CD4-positive, alpha-beta T cell (primary cell): ENCODE data around the gene FFAR2. TPM values are rescaled to one million over a fixed set of nuclear protein-coding genes. Genes with fewer than 3 reads are reported as not detected.

ENCODE experiments used
- ATAC-seq: fragments of 200-7000 bp; cut with Tn5 transposase; one replicate; pipeline ENCODE4 v1.10.0; 2022; ENCODE audit warnings: mild to moderate bottlenecking; ENCODE audit not compliant: poor library complexity
- CTCF ChIA-PET: fragments of 350-600 bp; sonication (Branson Sonifier 250); formaldehyde crosslinking; loops from one replicate; lab custom pipeline; 2021; ENCODE audit warnings: antibody characterized with exemption, inconsistent platforms; lab: Charles Lee
- POLR2A ChIA-PET: fragments of 350-600 bp; sonication (Branson Sonifier 250); formaldehyde crosslinking; loops from one replicate; lab custom pipeline; 2021; ENCODE audit warnings: antibody characterized with exemption, inconsistent platforms; lab: Charles Lee
- DNase-seq, 14 experiments: peaks; one replicate each; pipeline ENCODE4 v3.0.0-alpha.2; 2013 to 2020; ENCODE audit warnings: mixed read lengths in 2 of 14
- H3K27ac ChIP-seq, 2 donors: one replicate each; pipeline versions ENCODE4 v1.5.1 to v1.7.0; 2013; ENCODE audit warnings: low read length in 2 of 2, low read depth in 1 of 2, mild to moderate bottlenecking in 1 of 2
- H3K27me3 ChIP-seq, 2 experiments: 1 replicate in 1 of 2; 2 replicates in 1 of 2; pipeline versions ENCODE4 v1.6.1 to v1.7.0; 2013; ENCODE audit warnings: low read length in 2 of 2, control low read depth in 1 of 2, mild to moderate bottlenecking in 1 of 2, moderate library complexity in 1 of 2; ENCODE audit not compliant: insufficient read depth in 2 of 2, control insufficient read depth in 1 of 2
- H3K36me3 ChIP-seq: one replicate; pipeline ENCODE4 v1.6.1; 2013; ENCODE audit warnings: low read length, control low read depth; ENCODE audit not compliant: insufficient read depth
- H3K4me1 ChIP-seq: one replicate; pipeline ENCODE4 v1.6.1; 2013; ENCODE audit warnings: low read length, control low read depth; ENCODE audit not compliant: insufficient read depth
- H3K4me3 ChIP-seq: one replicate; pipeline ENCODE4 v1.5.1; 2013; ENCODE audit warnings: mild to moderate bottlenecking, low read length, moderate library complexity
- H3K9me3 ChIP-seq, 2 experiments: 1 replicate in 1 of 2; 2 replicates in 1 of 2; pipeline versions ENCODE4 v1.6.1 to v1.7.0; 2013; ENCODE audit warnings: low read length in 2 of 2, mild to moderate bottlenecking in 2 of 2, control low read depth in 1 of 2, moderate library complexity in 1 of 2; ENCODE audit not compliant: control insufficient read depth in 1 of 2, insufficient read depth in 1 of 2
- H3K27ac Mint-ChIP-seq: one replicate; pipeline ENCODE4 v1.8.0; 2020; ENCODE audit warnings: mixed read lengths
- H3K27me3 Mint-ChIP-seq: one replicate; pipeline ENCODE4 v1.8.0; 2021; ENCODE audit warnings: mixed read lengths
- H3K36me3 Mint-ChIP-seq: one replicate; pipeline ENCODE4 v1.8.0; 2021; ENCODE audit warnings: low read depth, mixed read lengths
- H3K4me1 Mint-ChIP-seq: one replicate; pipeline ENCODE4 v1.8.0; 2021; ENCODE audit warnings: low read depth, mixed read lengths
- H3K4me3 Mint-ChIP-seq: one replicate; pipeline ENCODE4 v1.8.0; 2020; ENCODE audit warnings: mild to moderate bottlenecking, mixed read lengths
- H3K9me3 Mint-ChIP-seq: one replicate; pipeline ENCODE4 v1.8.0; 2020; ENCODE audit warnings: mixed read lengths
- intact Hi-C, 2 experiments: fragments of 100-400 bp; cut with DNase I in 1 of 2; cut with micrococcal nuclease in 1 of 2; formaldehyde crosslinking; loops; one replicate each; pipeline versions ENCODE4 v1.15.1 to v1.9.0; 2023 to 2025; cut with DNase I, micrococcal nuclease
- total RNA-seq, 174 experiments: library from RNA in 2 of 174; stranded (reverse) in 2 of 174; gene quantifications; one replicate each; pipeline ENCODE4 v1.2.3 and lab custom pipeline; 2021 to 2026
- TF ChIP-seq, protein P1 (sequence below): fragments of 200-600 bp; IDR thresholded peaks from one replicate; pipeline ENCODE4 v1.8.0; 2022; ENCODE audit warnings: antibody characterized with exemption, mild to moderate bottlenecking

Gene FFAR2
- total RNA-seq, 2 experiments from 2014 or later = 0.41 TPM; not detected in 1

DNA sequence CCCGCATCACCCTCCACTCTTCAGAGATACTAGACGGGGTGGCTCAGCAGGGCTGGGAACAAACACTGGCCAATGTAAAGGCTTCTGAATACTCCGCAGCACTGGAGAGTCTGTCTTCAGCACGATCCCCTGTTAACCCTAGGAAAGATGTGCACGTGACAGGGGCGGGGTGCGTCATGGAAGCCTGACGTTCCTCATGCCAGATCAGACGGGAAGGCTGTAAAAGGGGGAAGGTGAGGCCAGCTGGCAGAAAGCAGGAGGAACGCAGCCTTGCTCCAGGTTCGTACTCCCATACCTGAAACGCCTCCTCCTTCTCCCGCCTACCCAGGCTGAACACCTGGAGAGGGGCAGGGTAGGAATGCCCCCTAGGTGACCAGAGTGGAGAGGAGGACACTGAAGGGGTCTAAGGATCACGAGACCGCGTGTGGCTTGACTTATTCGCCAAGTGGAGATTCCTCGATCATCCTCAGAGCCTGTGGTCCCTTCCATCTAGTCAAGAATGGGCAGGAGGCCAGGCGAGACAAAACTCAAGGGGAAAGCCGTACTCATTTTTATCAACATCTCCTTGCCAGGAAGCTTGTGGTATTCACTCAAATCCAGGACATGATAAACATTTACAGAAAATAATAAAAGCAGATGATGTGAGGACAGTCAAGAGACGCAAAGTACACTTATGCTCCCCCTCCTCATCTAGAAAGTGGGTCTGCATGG, 18.2 kb upstream of the FFAR2 start:
- ChIA-PET CTCF (no interaction called here), POLR2A (no interaction called here)
- Mint-ChIP-seq H3K36me3 (peaks cover 5% of the 10 kb centered on the region), H3K27me3 (peaks cover 10% of the 10 kb centered on the region), H3K4me3 (no peak overlapping the region), H3K27ac (no peak overlapping the region), H3K9me3 (peaks cover 3% of the 10 kb centered on the region), H3K4me1 (no peaks in the 10 kb centered on the region)
- ATAC-seq = no peak
- intact Hi-C loops = no loop called here
- TF ChIP-seq, protein P1, sequence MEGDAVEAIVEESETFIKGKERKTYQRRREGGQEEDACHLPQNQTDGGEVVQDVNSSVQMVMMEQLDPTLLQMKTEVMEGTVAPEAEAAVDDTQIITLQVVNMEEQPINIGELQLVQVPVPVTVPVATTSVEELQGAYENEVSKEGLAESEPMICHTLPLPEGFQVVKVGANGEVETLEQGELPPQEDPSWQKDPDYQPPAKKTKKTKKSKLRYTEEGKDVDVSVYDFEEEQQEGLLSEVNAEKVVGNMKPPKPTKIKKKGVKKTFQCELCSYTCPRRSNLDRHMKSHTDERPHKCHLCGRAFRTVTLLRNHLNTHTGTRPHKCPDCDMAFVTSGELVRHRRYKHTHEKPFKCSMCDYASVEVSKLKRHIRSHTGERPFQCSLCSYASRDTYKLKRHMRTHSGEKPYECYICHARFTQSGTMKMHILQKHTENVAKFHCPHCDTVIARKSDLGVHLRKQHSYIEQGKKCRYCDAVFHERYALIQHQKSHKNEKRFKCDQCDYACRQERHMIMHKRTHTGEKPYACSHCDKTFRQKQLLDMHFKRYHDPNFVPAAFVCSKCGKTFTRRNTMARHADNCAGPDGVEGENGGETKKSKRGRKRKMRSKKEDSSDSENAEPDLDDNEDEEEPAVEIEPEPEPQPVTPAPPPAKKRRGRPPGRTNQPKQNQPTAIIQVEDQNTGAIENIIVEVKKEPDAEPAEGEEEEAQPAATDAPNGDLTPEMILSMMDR = no peak
- Histone ChIP-seq H3K27ac (no peak overlapping the region), H3K9me3 (peaks cover 23% of the 10 kb centered on the region in 2 experiments), H3K36me3 (no peaks in the 10 kb centered on the region), H3K27me3 (no peaks in the 10 kb centered on the region), H3K4me3 (no peak overlapping the region), H3K4me1 (no peaks in the 10 kb centered on the region)
- DNase-seq = no peak

- no peak overlapping the region for H3K27ac ChIP-seq
- no peaks in the 10 kb centered on the region for H3K27me3 ChIP-seq
- ChIA-PET CTCF (no interaction called here), POLR2A (no interaction called here)
- H3K4me3 ChIP-seq = no peak overlapping the region
- Mint-ChIP-seq H3K27me3 (peaks cover 15% of the 10 kb centered on the region), H3K4me3 (no peak overlapping the region), H3K36me3 (peaks cover 5% of the 10 kb centered on the region), H3K4me1 (no peaks in the 10 kb centered on the region), H3K9me3 (peaks cover 3% of the 10 kb centered on the region), H3K27ac (no peak overlapping the region)
- no peaks in the 10 kb centered on the region for H3K4me1 ChIP-seq
- no peaks in the 10 kb centered on the region for H3K36me3 ChIP-seq
- H3K9me3 ChIP-seq = peaks cover 23% of the 10 kb centered on the region in 2 experiments
- intact Hi-C loops = no loop called here
- DNase-seq = no peak
- TF ChIP-seq, protein P1 = no peak
- no peak for ATAC-seq
Measured at GRCh38 chr19:35430409-35431144, 17.5 kb upstream of the FFAR2 start.

- Histone ChIP-seq H3K27me3 (peaks cover 0 to 2% of the 10 kb centered on the region in 2 experiments), H3K4me3 (no peak overlapping the region), H3K9me3 (peaks cover 23% of the 10 kb centered on the region in 2 experiments), H3K36me3 (no peaks in the 10 kb centered on the region), H3K27ac (no peak overlapping the region), H3K4me1 (peaks cover 5% of the 10 kb centered on the region)
- TF ChIP-seq, protein P1 = no peak
- Mint-ChIP-seq H3K27ac (no peak overlapping the region), H3K27me3 (peaks cover 21% of the 10 kb centered on the region), H3K4me1 (peaks cover 5% of the 10 kb centered on the region), H3K9me3 (peaks cover 3% of the 10 kb centered on the region), H3K4me3 (no peak overlapping the region), H3K36me3 (peaks cover 5% of the 10 kb centered on the region)
- ChIA-PET CTCF (no interaction called here), POLR2A (no interaction called here)
- ATAC-seq (no peak), DNase-seq (no peak)
- intact Hi-C loops = no loop called here
Measured at GRCh38 chr19:35431145-35431807, 16.8 kb upstream of the FFAR2 start.
